Neural cell (in vitro differentiated cells): Measurements from ENCODE around the gene PCDHA1. TPM values are rescaled to one million over a fixed set of nuclear protein-coding genes. Genes with fewer than 3 reads are reported as not detected.

Experiments used
- H2AFZ ChIP-seq: fragments of 200-600, 300-800 bp; sonication (generic), shearing (Covaris generic); 2 replicates; pipeline ENCODE4 v1.6.0; 2014; ENCODE audit warnings: low read depth, mild to moderate bottlenecking, antibody characterized with exemption, low read length, moderate library complexity
- H3F3A ChIP-seq: fragments of 200-600 bp; shearing (Covaris generic); 2 replicates; pipeline ENCODE4 v1.6.1; 2016; ENCODE audit warnings: mild to moderate bottlenecking, moderate library complexity, mixed read lengths, antibody characterized with exemption, low read length; ENCODE audit not compliant: insufficient read depth, poor library complexity, severe bottlenecking
- H3K27ac ChIP-seq: fragments of 200-600, 300-800 bp; sonication (generic), shearing (Covaris generic); 2 replicates; pipeline ENCODE4 v1.5.1; 2014; ENCODE audit warnings: mild to moderate bottlenecking, low read length, moderate library complexity
- H3K27me3 ChIP-seq: fragments of 300-800, 200-600 bp; sonication (generic), shearing (Covaris generic); 2 replicates; pipeline ENCODE4 v1.6.0; 2014; ENCODE audit warnings: mild to moderate bottlenecking, low read depth, low read length, moderate library complexity; ENCODE audit not compliant: insufficient read depth
- H3K36me3 ChIP-seq: fragments of 300-800, 200-600 bp; sonication (generic), shearing (Covaris generic); 2 replicates; pipeline ENCODE4 v1.5.1; 2014; ENCODE audit warnings: mild to moderate bottlenecking, antibody characterized with exemption, low read length, moderate library complexity; ENCODE audit not compliant: insufficient read depth
- H3K4me2 ChIP-seq: fragments of 300-800, 200-600 bp; sonication (generic), shearing (Covaris generic); 2 replicates; pipeline ENCODE4 v1.6.0; 2014; ENCODE audit warnings: mild to moderate bottlenecking, low read length
- H3K4me3 ChIP-seq: fragments of 300-800, 200-600 bp; sonication (generic), shearing (Covaris generic); 2 replicates; pipeline ENCODE4 v1.5.1; 2014; ENCODE audit warnings: mild to moderate bottlenecking, low read length, moderate library complexity
- H3K79me2 ChIP-seq: fragments of 200-600 bp; shearing (Covaris generic); replicated peaks from 2 replicates; pipeline ENCODE4 v1.6.0; 2014; ENCODE audit warnings: mild to moderate bottlenecking, low read length, moderate library complexity; ENCODE audit not compliant: insufficient read depth
- H3K9ac ChIP-seq: fragments of 300-800, 200-600 bp; sonication (generic), shearing (Covaris generic); 2 replicates; pipeline ENCODE4 v1.6.1; 2016; ENCODE audit warnings: mild to moderate bottlenecking, low read length, mixed read lengths
- H3K9me2 ChIP-seq: fragments of 200-600 bp; shearing (Covaris generic); 2 replicates; pipeline ENCODE4 v1.6.1; 2016; ENCODE audit warnings: mild to moderate bottlenecking, low read length, mixed read lengths; ENCODE audit not compliant: insufficient read depth
- H3K9me3 ChIP-seq: fragments of 200-600, 300-800 bp; sonication (generic), shearing (Covaris generic); 2 replicates; pipeline ENCODE4 v1.6.1; 2016; ENCODE audit warnings: mild to moderate bottlenecking, mixed run types, low read length, moderate library complexity, mixed read lengths
- H4K20me1 ChIP-seq: fragments of 200-600 bp; shearing (Covaris generic); 2 replicates; pipeline ENCODE4 v1.6.1; 2016; ENCODE audit warnings: mild to moderate bottlenecking, mixed run types; ENCODE audit not compliant: insufficient read depth
- CTCF ChIP-seq: fragments of 450-650 bp; IDR thresholded peaks from 2 replicates; pipeline ENCODE4 v1.5.1; 2014; ENCODE audit warnings: antibody characterized with exemption, mild to moderate bottlenecking, moderate library complexity; ENCODE audit not compliant: poor library complexity, severe bottlenecking
- EZH2 ChIP-seq: fragments of 200-600, 300-800 bp; shearing (Covaris generic), sonication (generic); IDR thresholded peaks from 2 replicates; pipeline ENCODE4 v1.6.1; 2014; ENCODE audit warnings: antibody characterized with exemption, low read length, borderline replicate concordance, mild to moderate bottlenecking; ENCODE audit not compliant: insufficient read depth, poor library complexity, severe bottlenecking
- MXI1 ChIP-seq: fragments of 450-650 bp; conservative IDR thresholded peaks from 2 replicates; pipeline ENCODE4 v1.6.1; 2014; ENCODE audit warnings: antibody characterized with exemption, mild to moderate bottlenecking; ENCODE audit not compliant: poor library complexity, severe bottlenecking
- POLR2AphosphoS5 ChIP-seq: IDR thresholded peaks from 2 replicates; pipeline ENCODE4 v1.6.1; 2012
- RAD21 ChIP-seq: fragments of 450-650 bp; conservative IDR thresholded peaks from 2 replicates; pipeline ENCODE4 v1.6.1; 2014; ENCODE audit warnings: antibody characterized with exemption, mild to moderate bottlenecking, moderate library complexity
- REST ChIP-seq: IDR thresholded peaks from 2 replicates; pipeline ENCODE4 v1.6.1; 2012; ENCODE audit warnings: borderline replicate concordance
- SMC3 ChIP-seq: fragments of 450-650 bp; conservative IDR thresholded peaks from 2 replicates; pipeline ENCODE4 v1.6.1; 2014; ENCODE audit warnings: antibody characterized with exemption, mild to moderate bottlenecking, moderate library complexity; ENCODE audit not compliant: poor library complexity
- TAF1 ChIP-seq: IDR thresholded peaks from 2 replicates; pipeline ENCODE4 v1.6.1; 2012; ENCODE audit warnings: low read depth
- polyA plus RNA-seq: library from polyadenylated mRNA; depleted of rRNA; stranded (reverse); fragments of >200 nt; gene quantifications from 2 replicates; pipeline ENCODE4 v1.2.3, GENCODE V29; 2014

Gene PCDHA1
- polyA plus RNA-seq, 1 donor from 2014 or later, result 0.28 TPM

- Histone ChIP-seq H3K9me3 (no peaks in the 10 kb centered on the region), H3K27ac (no peak overlapping the region), H3K4me2 (no peak overlapping the region), H3K4me3 (no peak overlapping the region), H3K9ac (no peak overlapping the region), H2AFZ (no peak overlapping the region), H3K27me3 (no peaks in the 10 kb centered on the region), H3F3A (no peaks in the 10 kb centered on the region), H3K9me2 (no peaks in the 10 kb centered on the region), H4K20me1 (no peaks in the 10 kb centered on the region), H3K79me2 (no peaks in the 10 kb centered on the region), H3K36me3 (no peaks in the 10 kb centered on the region)
- TF ChIP-seq SMC3 (no peak), CTCF (no peak), TAF1 (no peak), RAD21 (no peak), REST (no peak), EZH2 (no peak), POLR2AphosphoS5 (no peak)
Observed at GRCh38 chr5:141041427-141041785, 255.5 kb downstream of the PCDHA1 start.

- Histone ChIP-seq H4K20me1 (no peaks in the 10 kb centered on the region), H3K9me2 (no peaks in the 10 kb centered on the region), H3K79me2 (no peaks in the 10 kb centered on the region), H3K27me3 (no peaks in the 10 kb centered on the region), H3K36me3 (no peaks in the 10 kb centered on the region), H2AFZ (no peak overlapping the region), H3K4me3 (no peak overlapping the region), H3K9me3 (no peaks in the 10 kb centered on the region), H3K9ac (no peak overlapping the region), H3K27ac (no peak overlapping the region), H3F3A (no peaks in the 10 kb centered on the region), H3K4me2 (no peak overlapping the region)
- TF ChIP-seq EZH2, result no peak
- TF ChIP-seq TAF1, result no peak
- TF ChIP-seq POLR2AphosphoS5, result no peak
- TF ChIP-seq MXI1, result no peak
Observed at GRCh38 chr5:141042555-141042954, 256.6 kb downstream of the PCDHA1 start.
